ENCODE results near the gene CASTOR1. TPM values are rescaled to one million over a fixed set of nuclear protein-coding genes. Genes with fewer than 3 reads are reported as not detected.

CASTOR1 gene
- polyA plus RNA-seq, 1 donor, result 4.0 TPM

- DNase-seq (ENCODE audit: low read depth), result no peak
Measured at GRCh38 chr22:30245181-30245984, 43.9 kb downstream of the CASTOR1 start.

- no peak for DNase-seq (ENCODE audit: low read depth)
Measured at GRCh38 chr22:30244641-30245040, 44.7 kb downstream of the CASTOR1 start.

- DNase-seq (ENCODE audit: low read depth), result no peak
Measured at GRCh38 chr22:30244066-30244465, 45.2 kb downstream of the CASTOR1 start.

GRCh38 chr22:30243661-30244060 is 45.6 kb downstream of the CASTOR1 start:
- no peak for DNase-seq (ENCODE audit: low read depth)

- DNase-seq (ENCODE audit: low read depth), result no peak
Measured at GRCh38 chr22:30241576-30242371, 47.5 kb downstream of the CASTOR1 start.

- DNase-seq (ENCODE audit: low read depth), result no peak
Measured at GRCh38 chr22:30240541-30241417, 48.5 kb downstream of the CASTOR1 start.

- no peak for DNase-seq (ENCODE audit: low read depth)
Measured at GRCh38 chr22:30239488-30240405, 49.6 kb downstream of the CASTOR1 start.

- no peak for DNase-seq (ENCODE audit: low read depth)
Measured at GRCh38 chr22:30238661-30239487, 50.4 kb downstream of the CASTOR1 start.

- DNase-seq (ENCODE audit: low read depth), result no peak
Measured at GRCh38 chr22:30238136-30238535, 51.2 kb downstream of the CASTOR1 start.

- no peak for DNase-seq (ENCODE audit: low read depth)
Measured at GRCh38 chr22:30236875-30237274, 52.4 kb downstream of the CASTOR1 start.

- no peak for DNase-seq (ENCODE audit: low read depth)
Measured at GRCh38 chr22:30235687-30236170, 53.6 kb downstream of the CASTOR1 start.

Other genes with a start within 250 kb of the CASTOR1 start
- not detected for gene HORMAD2, start 209.0 kb downstream of the CASTOR1 start, polyA plus RNA-seq (ENCODE audit: insufficient read length)
- gene LIF, start 42.7 kb downstream of the CASTOR1 start, polyA plus RNA-seq (ENCODE audit: insufficient read length), result 0.76 TPM
- gene OSM, start 22.7 kb downstream of the CASTOR1 start, polyA plus RNA-seq (ENCODE audit: insufficient read length), result 0.08 TPM
- 7.1 TPM for gene TBC1D10A, start 37.4 kb upstream of the CASTOR1 start, polyA plus RNA-seq (ENCODE audit: insufficient read length)
- gene SF3A1, start 67.4 kb upstream of the CASTOR1 start, polyA plus RNA-seq (ENCODE audit: insufficient read length), result 69.4 TPM
- gene CCDC157, start 67.5 kb upstream of the CASTOR1 start, polyA plus RNA-seq (ENCODE audit: insufficient read length), result 1.5 TPM
- gene RNF215, start 97.9 kb upstream of the CASTOR1 start, polyA plus RNA-seq (ENCODE audit: insufficient read length), result 10.5 TPM
- gene SEC14L2, start 107.5 kb upstream of the CASTOR1 start, polyA plus RNA-seq (ENCODE audit: insufficient read length), result 2.1 TPM
- gene MTFP1, start 136.3 kb upstream of the CASTOR1 start, polyA plus RNA-seq (ENCODE audit: insufficient read length), result 5.4 TPM
- gene SEC14L3, start 182.5 kb upstream of the CASTOR1 start, polyA plus RNA-seq (ENCODE audit: insufficient read length), result 0.09 TPM
- gene SEC14L4, start 216.2 kb upstream of the CASTOR1 start, polyA plus RNA-seq (ENCODE audit: insufficient read length), result 0.11 TPM

All from forelimb muscle (tissue), 1 donor.